ENCODE measurements around the gene ZSCAN22. TPM values are rescaled to one million over a fixed set of nuclear protein-coding genes. Genes with fewer than 3 reads are reported as not detected.

The ZSCAN22 gene
- total and polyA plus RNA-seq, 2 of the 4 experiments (the other 2 are of a cell fraction): 2.2 to 2.5 TPM

- DNase-seq (no peak), ATAC-seq (ENCODE audit: low read depth) (no peak)
- BruUV-seq (replicated peaks): no TSS peak
- no peak overlapping the region for H2AK9ac ChIP-seq (replicated peaks; ENCODE audit: low read depth, low read length, poor library complexity)
- no peak overlapping the region for H3K56ac ChIP-seq (ENCODE audit: extremely low read depth, insufficient read depth, low read length)
- no peak overlapping the region for H3K4me3 ChIP-seq (ENCODE audit: insufficient read depth, low read depth, low read length)
- no peak overlapping the region for H3K14ac ChIP-seq (replicated peaks; ENCODE audit: low read depth, low read length)
- H4K20me1 ChIP-seq (ENCODE audit: insufficient read depth, low read length): peaks cover 4% of the 10 kb centered on the region; the same call in 1 of the 2 replicates
- H3K27me3 ChIP-seq (ENCODE audit: control insufficient read depth, insufficient read depth, low read length): no peaks in the 10 kb centered on the region
- dilution Hi-C loops (cut with HindIII; ENCODE audit: low sequenced_read_pairs, unreplicated experiment): no loop called here
- H3K9ac ChIP-seq (ENCODE audit: low read depth, low read length): no peak overlapping the region
- no peak overlapping the region for H3K27ac ChIP-seq (ENCODE audit: insufficient read depth, low read length)
- H3K18ac ChIP-seq (ENCODE audit: low read depth, low read length): no peak overlapping the region
- ChIA-PET CTCF (no interaction called here), POLR2A (ENCODE audit: unreplicated experiment) (no interaction called here)
- no peak overlapping the region for H2BK20ac ChIP-seq (ENCODE audit: low read depth, low read length)
- H3K36me3 ChIP-seq (ENCODE audit: control insufficient read depth, insufficient read depth, low read length): peaks cover 37% of the 10 kb centered on the region
- H3K4me1 ChIP-seq (ENCODE audit: control insufficient read depth, insufficient read depth, low read length): no peaks in the 10 kb centered on the region
- no peak overlapping the region for H4K8ac ChIP-seq (ENCODE audit: low read depth in 2 of 2, low read length in 2 of 2)
- no peak overlapping the region for H3K23ac ChIP-seq (ENCODE audit: low read depth, low read length)
- in situ Hi-C loops (cut with MboI; ENCODE audit: low sequenced_read_pairs): no loop called here
- no peak overlapping the region for H2BK120ac ChIP-seq (ENCODE audit: low read depth, low read length)
- H3K79me1 ChIP-seq (ENCODE audit: low read depth in 1 of 2, low read length in 2 of 2): peaks cover 35 to 45% of the 10 kb centered on the region in 2 experiments
- no peak overlapping the region for H2BK5ac ChIP-seq (ENCODE audit: low read depth, low read length, poor library complexity, severe bottlenecking)
- no peak overlapping the region for H4K91ac ChIP-seq (ENCODE audit: insufficient read depth, low read depth, low read length)
- no peak overlapping the region for H2AFZ ChIP-seq (replicated peaks; ENCODE audit: low read length, poor library complexity)
- intact Hi-C loops (cut with micrococcal nuclease): no loop called here
- peaks cover 11% of the 10 kb centered on the region for H3K9me3 ChIP-seq (ENCODE audit: control insufficient read depth, insufficient read depth, low read length)
- WGBS, 2 experiments (ENCODE audit: extremely low coverage in 2 of 2, insufficient read length in 1 of 2): 100% methylated on average over 3 of the region's 7 CpGs; no CpG with 5 or more reads in 1 of the 2 experiments
- H3K4ac ChIP-seq (ENCODE audit: low read depth, low read length): no peak overlapping the region
- no peak overlapping the region for H2AK5ac ChIP-seq (ENCODE audit: low read depth, low read length)
- no peak overlapping the region for H2BK15ac ChIP-seq (ENCODE audit: low read depth, low read length)
- TF ChIP-seq FOS (IDR thresholded peaks at IDR 0.05; ENCODE audit: low read depth, low read length): no peak
- TF ChIP-seq CEBPB (IDR thresholded peaks at IDR 0.05; ENCODE audit: low read depth, low read length): no peak
- TF ChIP-seq MXI1 (IDR thresholded peaks at IDR 0.05; ENCODE audit: borderline replicate concordance, low read depth, low read length): no peak
- TF ChIP-seq, protein P1, sequence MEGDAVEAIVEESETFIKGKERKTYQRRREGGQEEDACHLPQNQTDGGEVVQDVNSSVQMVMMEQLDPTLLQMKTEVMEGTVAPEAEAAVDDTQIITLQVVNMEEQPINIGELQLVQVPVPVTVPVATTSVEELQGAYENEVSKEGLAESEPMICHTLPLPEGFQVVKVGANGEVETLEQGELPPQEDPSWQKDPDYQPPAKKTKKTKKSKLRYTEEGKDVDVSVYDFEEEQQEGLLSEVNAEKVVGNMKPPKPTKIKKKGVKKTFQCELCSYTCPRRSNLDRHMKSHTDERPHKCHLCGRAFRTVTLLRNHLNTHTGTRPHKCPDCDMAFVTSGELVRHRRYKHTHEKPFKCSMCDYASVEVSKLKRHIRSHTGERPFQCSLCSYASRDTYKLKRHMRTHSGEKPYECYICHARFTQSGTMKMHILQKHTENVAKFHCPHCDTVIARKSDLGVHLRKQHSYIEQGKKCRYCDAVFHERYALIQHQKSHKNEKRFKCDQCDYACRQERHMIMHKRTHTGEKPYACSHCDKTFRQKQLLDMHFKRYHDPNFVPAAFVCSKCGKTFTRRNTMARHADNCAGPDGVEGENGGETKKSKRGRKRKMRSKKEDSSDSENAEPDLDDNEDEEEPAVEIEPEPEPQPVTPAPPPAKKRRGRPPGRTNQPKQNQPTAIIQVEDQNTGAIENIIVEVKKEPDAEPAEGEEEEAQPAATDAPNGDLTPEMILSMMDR (conservative IDR thresholded peaks at IDR 0.05; ENCODE audit: low read depth, low read length): no peak
- TF ChIP-seq CHD1 (IDR thresholded peaks at IDR 0.05; ENCODE audit: low read depth, low read length): no peak
- no peak for TF ChIP-seq ELK1 (IDR thresholded peaks at IDR 0.05; ENCODE audit: borderline replicate concordance, low read depth, low read length)
- no peak for TF ChIP-seq BHLHE40 (IDR thresholded peaks at IDR 0.05; ENCODE audit: low read depth, low read length)
- TF ChIP-seq RAD21 (IDR thresholded peaks at IDR 0.05; ENCODE audit: low read length): no peak
- TF ChIP-seq SMC3 (IDR thresholded peaks at IDR 0.05; ENCODE audit: low read depth, low read length): no peak
- no peak for TF ChIP-seq RCOR1 (IDR thresholded peaks at IDR 0.05; ENCODE audit: insufficient replicate concordance, low read length)
- no peak for TF ChIP-seq USF2 (IDR thresholded peaks at IDR 0.05; ENCODE audit: low read depth, low read length)
- no peak for TF ChIP-seq MAZ (IDR thresholded peaks at IDR 0.05; ENCODE audit: borderline replicate concordance, low read depth, low read length)
- TF ChIP-seq MAFK (IDR thresholded peaks at IDR 0.05; ENCODE audit: low read depth, low read length): no peak
- no peak for TF ChIP-seq RFX5 (IDR thresholded peaks at IDR 0.05; ENCODE audit: low read depth, low read length)
- no peak for TF ChIP-seq NFE2L2 (IDR thresholded peaks at IDR 0.05; ENCODE audit: low read depth, low read length)
- no peak for TF ChIP-seq POLR2A (IDR thresholded peaks at IDR 0.05; ENCODE audit: low read depth, low read length)
- H3K4me2 ChIP-seq (ENCODE audit: low read depth, low read length): no peak overlapping the region
- H4K5ac ChIP-seq (ENCODE audit: low read depth, low read length): no peak overlapping the region
- peaks cover 3% of the 10 kb centered on the region; the same call in 1 of the 2 replicates for H3K9me1 ChIP-seq (ENCODE audit: insufficient read depth, low read length)
These were observed 26.2 kb upstream of the ZSCAN22 start for GRCh38 chr19:58300620-58301019.
